Panc1 (cell line): Measurements from ENCODE around the gene LDB3.

ENCODE experiments used
- POLR2AphosphoS5 ChIP-seq: IDR thresholded peaks from 2 replicates; pipeline ENCODE4 v1.6.1; 2012; ENCODE audit warnings: mild to moderate bottlenecking, low read depth, low read length, moderate library complexity
- TCF7L2 ChIP-seq: IDR thresholded peaks from 2 replicates; pipeline ENCODE4 v1.6.1; 2011; ENCODE audit warnings: mild to moderate bottlenecking, low read depth, low read length, inconsistent platforms
- TF ChIP-seq, protein P1 (sequence below): fragments of 450-650 bp; IDR thresholded peaks from 2 replicates; pipeline ENCODE4 v1.5.1; 2017; ENCODE audit warnings: mild to moderate bottlenecking
- TF ChIP-seq, protein P2 (sequence below), 2 experiments: IDR thresholded peaks; 2 replicates each; pipeline ENCODE4 v1.6.1; 2011 to 2012; ENCODE audit warnings: low read depth in 2 of 2, control low read depth in 1 of 2, low read length in 1 of 2, mild to moderate bottlenecking in 1 of 2, moderate library complexity in 1 of 2; ENCODE audit not compliant: insufficient read depth in 1 of 2

DNA sequence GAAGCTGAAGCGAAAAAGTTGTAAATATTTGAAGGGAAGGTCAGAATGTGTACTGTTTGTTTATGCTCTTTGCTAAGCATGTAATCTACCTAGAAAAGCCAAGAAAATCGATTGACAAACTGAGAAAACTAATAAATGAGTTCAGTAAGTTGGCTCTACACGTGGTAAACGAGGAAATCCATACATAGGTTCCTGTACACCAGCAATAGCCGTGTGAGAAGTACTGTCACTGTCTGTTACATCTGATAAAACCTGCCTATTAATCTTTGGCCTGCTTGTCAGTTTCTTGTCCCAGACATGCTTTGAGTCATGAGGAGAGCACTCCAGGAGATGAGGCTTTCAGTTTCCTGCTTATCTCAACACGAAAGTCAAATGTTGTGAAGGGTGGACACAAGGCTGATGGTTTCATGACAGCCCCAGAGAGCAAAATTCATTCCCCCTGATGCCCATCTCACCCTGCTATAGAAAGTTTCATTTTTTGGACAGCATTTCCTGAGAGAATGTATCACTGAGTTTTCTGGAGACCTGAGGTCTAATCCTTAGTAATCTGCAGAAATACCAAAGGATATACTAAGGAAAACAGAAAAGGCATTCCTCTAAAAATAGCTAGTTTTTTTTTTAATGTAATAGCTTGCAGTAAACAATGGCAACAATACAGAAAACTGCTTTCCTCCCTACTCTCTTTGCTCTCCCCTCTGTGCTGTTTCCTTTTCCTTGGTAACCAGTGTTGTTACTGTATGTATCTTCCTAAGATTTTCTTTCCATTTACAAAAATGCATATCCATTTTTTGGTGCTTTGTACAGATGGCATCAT, 107.0 kb downstream of the LDB3 start:
- TF ChIP-seq, protein P1, sequence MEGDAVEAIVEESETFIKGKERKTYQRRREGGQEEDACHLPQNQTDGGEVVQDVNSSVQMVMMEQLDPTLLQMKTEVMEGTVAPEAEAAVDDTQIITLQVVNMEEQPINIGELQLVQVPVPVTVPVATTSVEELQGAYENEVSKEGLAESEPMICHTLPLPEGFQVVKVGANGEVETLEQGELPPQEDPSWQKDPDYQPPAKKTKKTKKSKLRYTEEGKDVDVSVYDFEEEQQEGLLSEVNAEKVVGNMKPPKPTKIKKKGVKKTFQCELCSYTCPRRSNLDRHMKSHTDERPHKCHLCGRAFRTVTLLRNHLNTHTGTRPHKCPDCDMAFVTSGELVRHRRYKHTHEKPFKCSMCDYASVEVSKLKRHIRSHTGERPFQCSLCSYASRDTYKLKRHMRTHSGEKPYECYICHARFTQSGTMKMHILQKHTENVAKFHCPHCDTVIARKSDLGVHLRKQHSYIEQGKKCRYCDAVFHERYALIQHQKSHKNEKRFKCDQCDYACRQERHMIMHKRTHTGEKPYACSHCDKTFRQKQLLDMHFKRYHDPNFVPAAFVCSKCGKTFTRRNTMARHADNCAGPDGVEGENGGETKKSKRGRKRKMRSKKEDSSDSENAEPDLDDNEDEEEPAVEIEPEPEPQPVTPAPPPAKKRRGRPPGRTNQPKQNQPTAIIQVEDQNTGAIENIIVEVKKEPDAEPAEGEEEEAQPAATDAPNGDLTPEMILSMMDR, result no peak
- TF ChIP-seq POLR2AphosphoS5 (no peak), TCF7L2 (no peak)
- TF ChIP-seq, protein P2, sequence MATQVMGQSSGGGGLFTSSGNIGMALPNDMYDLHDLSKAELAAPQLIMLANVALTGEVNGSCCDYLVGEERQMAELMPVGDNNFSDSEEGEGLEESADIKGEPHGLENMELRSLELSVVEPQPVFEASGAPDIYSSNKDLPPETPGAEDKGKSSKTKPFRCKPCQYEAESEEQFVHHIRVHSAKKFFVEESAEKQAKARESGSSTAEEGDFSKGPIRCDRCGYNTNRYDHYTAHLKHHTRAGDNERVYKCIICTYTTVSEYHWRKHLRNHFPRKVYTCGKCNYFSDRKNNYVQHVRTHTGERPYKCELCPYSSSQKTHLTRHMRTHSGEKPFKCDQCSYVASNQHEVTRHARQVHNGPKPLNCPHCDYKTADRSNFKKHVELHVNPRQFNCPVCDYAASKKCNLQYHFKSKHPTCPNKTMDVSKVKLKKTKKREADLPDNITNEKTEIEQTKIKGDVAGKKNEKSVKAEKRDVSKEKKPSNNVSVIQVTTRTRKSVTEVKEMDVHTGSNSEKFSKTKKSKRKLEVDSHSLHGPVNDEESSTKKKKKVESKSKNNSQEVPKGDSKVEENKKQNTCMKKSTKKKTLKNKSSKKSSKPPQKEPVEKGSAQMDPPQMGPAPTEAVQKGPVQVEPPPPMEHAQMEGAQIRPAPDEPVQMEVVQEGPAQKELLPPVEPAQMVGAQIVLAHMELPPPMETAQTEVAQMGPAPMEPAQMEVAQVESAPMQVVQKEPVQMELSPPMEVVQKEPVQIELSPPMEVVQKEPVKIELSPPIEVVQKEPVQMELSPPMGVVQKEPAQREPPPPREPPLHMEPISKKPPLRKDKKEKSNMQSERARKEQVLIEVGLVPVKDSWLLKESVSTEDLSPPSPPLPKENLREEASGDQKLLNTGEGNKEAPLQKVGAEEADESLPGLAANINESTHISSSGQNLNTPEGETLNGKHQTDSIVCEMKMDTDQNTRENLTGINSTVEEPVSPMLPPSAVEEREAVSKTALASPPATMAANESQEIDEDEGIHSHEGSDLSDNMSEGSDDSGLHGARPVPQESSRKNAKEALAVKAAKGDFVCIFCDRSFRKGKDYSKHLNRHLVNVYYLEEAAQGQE (IDR thresholded peaks at IDR 0.05; ENCODE audit: insufficient read depth in 1 of 2, low read depth in 2 of 2, low read length in 1 of 2), result no peak
